DMS53 treated with DMSO at 0.1 percent for 48 hours (cell line): ENCODE data around the gene CLEC4F.
"Not testable (repeated sequence)": the region's sequence is repeated elsewhere in the genome, so short reads cannot be mapped to it uniquely, and the experiment has no call there.

Source experiments
- DNase-seq: peaks from one replicate; lab custom pipeline; 2025; ENCODE audit not compliant: unreplicated experiment; lab: John Stamatoyannopoulos, UW

CLEC4F gene

GRCh38 chr2:70826696-70827350 is 6.4 kb upstream of the CLEC4F start:
- DNase-seq = no peak

- DNase-seq = no peak
Observed at GRCh38 chr2:70823249-70823648, 2.9 kb upstream of the CLEC4F start.

GRCh38 chr2:70822843-70823242 is 2.4 kb upstream of the CLEC4F start:
- DNase-seq = no peak

GRCh38 chr2:70817284-70817954 is 3.0 kb downstream of the CLEC4F start:
- DNase-seq = no peak

- DNase-seq = no peak
Observed at GRCh38 chr2:70816726-70817125, 3.7 kb downstream of the CLEC4F start.

GRCh38 chr2:70808983-70809958 is 11.1 kb downstream of the CLEC4F start:
- DNase-seq = no peak

- no peak for DNase-seq
Observed at GRCh38 chr2:70807828-70808118, 12.6 kb downstream of the CLEC4F start.

GRCh38 chr2:70807102-70807827 is 13.1 kb downstream of the CLEC4F start:
- peak; percentile 32 for DNase-seq

GRCh38 chr2:70806620-70807019 is 13.8 kb downstream of the CLEC4F start:
- DNase-seq = no peak

GRCh38 chr2:70806013-70806412 is 14.4 kb downstream of the CLEC4F start:
- DNase-seq = no peak

- DNase-seq = no peak
Observed at GRCh38 chr2:70801607-70802263, 18.7 kb downstream of the CLEC4F start.

GRCh38 chr2:70799706-70800105 is 20.7 kb downstream of the CLEC4F start:
- no peak for DNase-seq

GRCh38 chr2:70797996-70798395 is 22.4 kb downstream of the CLEC4F start:
- not testable (repeated sequence) for DNase-seq

- no peak for DNase-seq
Observed at GRCh38 chr2:70797506-70797905, 22.9 kb downstream of the CLEC4F start.

- no peak for DNase-seq
Observed at GRCh38 chr2:70796262-70796661, 24.1 kb downstream of the CLEC4F start.

- no peak for DNase-seq
Observed at GRCh38 chr2:70795164-70795995, 25.0 kb downstream of the CLEC4F start.

GRCh38 chr2:70793450-70793849 is 26.9 kb downstream of the CLEC4F start:
- no peak for DNase-seq

GRCh38 chr2:70790136-70790828 is 30.1 kb downstream of the CLEC4F start, which contains the start of gene FIGLA:
TSS of gene FIGLA (minus strand) at chr2:70790643. CDS start at chr2:70790638, 5 bp downstream.
- DNase-seq = no peak
